ENCODE data around the gene URB1. TPM values are rescaled to one million over a fixed set of nuclear protein-coding genes. Genes with fewer than 3 reads are reported as not detected.

The URB1 gene
- polyA plus RNA-seq, 1 of the 3 experiments (the other 2 are of a cell fraction) = 9.9 TPM

DNA sequence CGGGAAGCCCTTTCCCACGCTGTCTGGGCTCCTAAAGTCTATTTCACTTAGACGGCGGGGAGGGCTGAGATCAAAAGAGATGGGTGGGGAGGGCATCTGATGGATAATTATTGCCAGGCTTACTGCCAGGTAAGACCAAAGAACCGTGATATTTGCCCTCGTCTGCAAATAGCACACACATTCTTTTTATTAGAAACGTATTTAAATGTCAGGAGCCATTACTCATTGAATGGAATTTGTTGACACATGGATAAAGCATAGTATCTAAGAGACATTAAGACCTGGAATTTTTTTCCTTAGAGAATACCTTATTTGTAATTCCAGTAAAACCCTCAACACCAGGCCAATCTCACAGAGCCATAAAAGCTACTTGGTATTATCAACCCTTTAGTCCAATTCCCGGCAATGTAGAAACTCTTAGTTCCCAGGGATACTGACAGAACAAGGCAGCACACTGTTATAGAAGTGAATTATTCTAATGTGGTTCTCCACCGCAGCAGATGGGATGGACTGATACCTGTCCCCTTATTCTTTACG is 10.6 kb downstream of the URB1 start:
- Histone ChIP-seq H3K9me2 (no peaks in the 10 kb centered on the region), H3K9ac (peak overlapping the region; percentile 39; the same call in 1 of the 2 replicates), H3K9me3 (no peaks in the 10 kb centered on the region), H2AFZ (ENCODE audit: low read depth) (no peak overlapping the region), H3K4me2 (peak overlapping the region; percentile 48), H3K27ac (ENCODE audit: low read depth in 2 of 2, low read length in 1 of 2) (peak overlapping the region; percentile 40 to 82; a peak in 3 of 4 replicates), H3K36me3 (replicated peaks in 1 of 2; ENCODE audit: control insufficient read depth in 1 of 2, insufficient read depth in 2 of 2, low read length in 1 of 2) (peaks cover 63 to 70% of the 10 kb centered on the region in 2 experiments), H3K79me2 (ENCODE audit: insufficient read depth) (peaks cover 90% of the 10 kb centered on the region), H3K4me3 (ENCODE audit: low read depth in 2 of 2, low read length in 1 of 2) (no peak overlapping the region), H3K27me3 (ENCODE audit: insufficient read depth) (no peaks in the 10 kb centered on the region), H3K4me1 (ENCODE audit: control insufficient read depth in 1 of 2, insufficient read depth in 2 of 2, low read depth in 1 of 2, low read length in 1 of 2) (peaks cover 10 to 26% of the 10 kb centered on the region in 2 experiments), H4K20me1 (ENCODE audit: insufficient read depth) (peaks cover 6% of the 10 kb centered on the region; the same call in 1 of the 2 replicates), H3F3A (replicated peaks; ENCODE audit: insufficient read depth) (peaks cover 10% of the 10 kb centered on the region)
- CTCF ChIA-PET = interaction anchor here (1.1 kb wide), 1 partner anchor 187 kb away, joined by 4 read pairs; no protein-coding TSS in a partner anchor
- TF ChIP-seq MEF2A (IDR thresholded peaks at IDR 0.05; ENCODE audit: borderline replicate concordance, low read depth) = peak; percentile 23; the same call in 1 of the 2 replicates
- TF ChIP-seq FOXJ3 (CRISPR knock-in tag; IDR thresholded peaks at IDR 0.05) = no peak
- 0 out of 4 replicates have a peak, but pooled peaks of 1 of the 2 experiments have one; percentile 22 for TF ChIP-seq EP300 (IDR thresholded peaks at IDR 0.05; ENCODE audit: borderline replicate concordance in 1 of 2, low read depth in 1 of 2, low read length in 1 of 2)
- peak; percentile 58 for TF ChIP-seq PBX3 (IDR thresholded peaks at IDR 0.05)
- TF ChIP-seq TCF12 (IDR thresholded peaks at IDR 0.05) = peak; percentile 74
- TF ChIP-seq POLR2AphosphoS5 (IDR thresholded peaks at IDR 0.05; ENCODE audit: low read depth, low read length) = peak; percentile 30; the same call in 1 of the 2 replicates
- TF ChIP-seq SMC3 (IDR thresholded peaks at IDR 0.05; ENCODE audit: low read depth, low read length) = no peak
- TF ChIP-seq JUND (IDR thresholded peaks at IDR 0.05) = peak; percentile 40
- TF ChIP-seq TEAD4 (IDR thresholded peaks at IDR 0.05; ENCODE audit: borderline replicate concordance, insufficient read depth) = peak; percentile 44; the same call in 1 of the 2 replicates
- no peak for TF ChIP-seq ELF1 (IDR thresholded peaks at IDR 0.05)
- WGBS (ENCODE audit: low lambda C conversion rate) = 45% methylated on average over 10 of the region's 10 CpGs
- DNase-seq = no peak
- POLR2A ChIA-PET = no interaction called here

- H3K9me3 ChIP-seq = no peaks in the 10 kb centered on the region
- H2AFZ ChIP-seq (ENCODE audit: low read depth) = no peak overlapping the region
- no peak for TF ChIP-seq MXI1 (IDR thresholded peaks at IDR 0.05; ENCODE audit: low read depth, low read length)
- no peak for TF ChIP-seq USF2 (IDR thresholded peaks at IDR 0.05; ENCODE audit: borderline replicate concordance, low read depth, low read length)
- TF ChIP-seq USF1 (IDR thresholded peaks at IDR 0.05; ENCODE audit: borderline replicate concordance, low read depth) = no peak
- no peak for TF ChIP-seq TEAD4 (IDR thresholded peaks at IDR 0.05; ENCODE audit: borderline replicate concordance, insufficient read depth)
- TF ChIP-seq SMC3 (IDR thresholded peaks at IDR 0.05; ENCODE audit: low read depth, low read length) = no peak
- no peak for TF ChIP-seq FOXM1 (IDR thresholded peaks at IDR 0.05; ENCODE audit: low read depth)
- no peak for TF ChIP-seq NFIC (IDR thresholded peaks at IDR 0.05; ENCODE audit: borderline replicate concordance)
- TF ChIP-seq MEF2A (IDR thresholded peaks at IDR 0.05; ENCODE audit: borderline replicate concordance, low read depth) = no peak
- no peak for TF ChIP-seq RAD21 (IDR thresholded peaks at IDR 0.05; ENCODE audit: low read length)
- no peak for DNase-seq
- CTCF ChIA-PET = no interaction called here
- 79% methylated on average over 6 of the region's 6 CpGs for WGBS (ENCODE audit: low lambda C conversion rate)
- peaks cover 88% of the 10 kb centered on the region for H3K79me2 ChIP-seq (ENCODE audit: insufficient read depth)
- no peak overlapping the region for H3K4me3 ChIP-seq (ENCODE audit: low read depth in 2 of 2, low read length in 1 of 2)
- POLR2A ChIA-PET = no interaction called here
- H3K9ac ChIP-seq = peak overlapping the region; percentile 17; the same call in 1 of the 2 replicates
- H4K20me1 ChIP-seq (ENCODE audit: insufficient read depth) = peaks cover 6% of the 10 kb centered on the region; the same call in 1 of the 2 replicates
- H3K4me1 ChIP-seq (ENCODE audit: control insufficient read depth in 1 of 2, insufficient read depth in 2 of 2, low read depth in 1 of 2, low read length in 1 of 2) = peaks cover 4 to 21% of the 10 kb centered on the region in 2 experiments
- peaks cover 14% of the 10 kb centered on the region for H3F3A ChIP-seq (replicated peaks; ENCODE audit: insufficient read depth)
- no peaks in the 10 kb centered on the region for H3K27me3 ChIP-seq (ENCODE audit: insufficient read depth)
- peaks cover 67 to 74% of the 10 kb centered on the region in 2 experiments for H3K36me3 ChIP-seq (replicated peaks in 1 of 2; ENCODE audit: control insufficient read depth in 1 of 2, insufficient read depth in 2 of 2, low read length in 1 of 2)
- H3K27ac ChIP-seq (ENCODE audit: low read depth in 2 of 2, low read length in 1 of 2) = peak overlapping the region; percentile 1 to 82; a peak in 3 of 4 replicates
- no peaks in the 10 kb centered on the region for H3K9me2 ChIP-seq
- H3K4me2 ChIP-seq = peak overlapping the region; percentile 48; the same call in 1 of the 2 replicates
Observed at GRCh38 chr21:32381571-32381970, 11.2 kb downstream of the URB1 start.
